DMS53 treated with DMSO at 0.1 percent for 48 hours (cell line): ENCODE results near the gene SIGLEC11.
"Not testable (repeated sequence)": the region's sequence is repeated elsewhere in the genome, so short reads cannot be mapped to it uniquely, and the experiment has no call there.

ENCODE experiments used
- DNase-seq: peaks from one replicate; lab custom pipeline; 2025; ENCODE audit not compliant: unreplicated experiment; lab: John Stamatoyannopoulos, UW

SIGLEC11 gene

GRCh38 chr19:49927526-49928264, 33.3 kb downstream of the SIGLEC11 start:
- DNase-seq = no peak

- DNase-seq = no peak
Observed at GRCh38 chr19:49926515-49926914, 34.5 kb downstream of the SIGLEC11 start.

GRCh38 chr19:49925486-49925885, 35.5 kb downstream of the SIGLEC11 start:
- DNase-seq = no peak

- not testable (repeated sequence) for DNase-seq
Observed at GRCh38 chr19:49924881-49925210, 36.1 kb downstream of the SIGLEC11 start.

- no peak for DNase-seq
Observed at GRCh38 chr19:49924004-49924880, 36.7 kb downstream of the SIGLEC11 start.

- no peak for DNase-seq
Observed at GRCh38 chr19:49923055-49924003, 37.6 kb downstream of the SIGLEC11 start.

- no peak for DNase-seq
Observed at GRCh38 chr19:49921871-49922795, 38.8 kb downstream of the SIGLEC11 start.

- DNase-seq = no peak
Observed at GRCh38 chr19:49920624-49921363, 40.2 kb downstream of the SIGLEC11 start.

- no peak for DNase-seq
Observed at GRCh38 chr19:49918089-49918488, 42.9 kb downstream of the SIGLEC11 start.

GRCh38 chr19:49916839-49917733, 43.9 kb downstream of the SIGLEC11 start:
- no peak for DNase-seq

GRCh38 chr19:49915271-49915670, 45.7 kb downstream of the SIGLEC11 start:
- DNase-seq = no peak

- no peak for DNase-seq
Observed at GRCh38 chr19:49913720-49914119, 47.3 kb downstream of the SIGLEC11 start.

- DNase-seq = no peak
Observed at GRCh38 chr19:49912965-49913685, 47.8 kb downstream of the SIGLEC11 start.

- no peak for DNase-seq
Observed at GRCh38 chr19:49911381-49912145, 49.4 kb downstream of the SIGLEC11 start.

- DNase-seq = no peak
Observed at GRCh38 chr19:49910179-49910578, 50.8 kb downstream of the SIGLEC11 start.

- DNase-seq = no peak
Observed at GRCh38 chr19:49908480-49909420, 52.2 kb downstream of the SIGLEC11 start.
